Endothelial cell of umbilical vein (primary cell): ENCODE measurements around the gene CREG1. TPM values are rescaled to one million over a fixed set of nuclear protein-coding genes. Genes with fewer than 3 reads are reported as not detected.

ENCODE experiments used
- BruUV-seq: library from RNA; stranded (reverse); fragments of 400-500 nt; replicated peaks from 2 replicates; lab custom pipeline; 2021; lab: Mats Ljungman, UMichigan
- CTCF ChIA-PET: fragments of 300-600, 350-600 bp; sonication (Branson Sonifier 250); formaldehyde crosslinking; loops from one replicate; lab custom pipeline; 2021; ENCODE audit warnings: antibody characterized with exemption, inconsistent platforms; lab: Charles Lee
- POLR2A ChIA-PET: fragments of 300-600, 350-600 bp; sonication (Branson Sonifier 250); formaldehyde crosslinking; loops from one replicate; lab custom pipeline; 2021; ENCODE audit warnings: antibody characterized with exemption, inconsistent platforms; lab: Charles Lee
- DNase-seq: peaks from one replicate; pipeline ENCODE4 v3.0.0-alpha.2; 2011; ENCODE audit warnings: low read depth, low spot score
- FAIRE-seq: peaks from 2 replicates; lab custom pipeline; 2011; peaks lifted over from hg19 to GRCh38; lab: Jason Lieb, UNC
- H2AFZ ChIP-seq: 2 replicates; pipeline ENCODE4 v1.6.0; 2012; ENCODE audit warnings: low read depth, low read length, control low read depth, inconsistent platforms
- H3K27ac ChIP-seq: 2 replicates; pipeline ENCODE4 v1.5.1; 2011; ENCODE audit warnings: low read depth, mild to moderate bottlenecking, control low read depth, low read length, moderate library complexity; ENCODE audit not compliant: insufficient read depth
- H3K27me3 ChIP-seq, 2 experiments: 2 replicates each; pipeline versions ENCODE4 v1.6.0 to v1.6.1; 2011; ENCODE audit warnings: low read length in 2 of 2, mixed read lengths in 1 of 2; ENCODE audit not compliant: control insufficient read depth in 2 of 2, insufficient read depth in 2 of 2
- H3K36me3 ChIP-seq, 2 experiments: 2 replicates in 1 of 2; 3 replicates in 1 of 2; pipeline ENCODE4 v1.5.1; 2011; ENCODE audit warnings: low read length in 2 of 2, mild to moderate bottlenecking in 1 of 2, moderate library complexity in 1 of 2; ENCODE audit not compliant: control insufficient read depth in 2 of 2, insufficient read depth in 2 of 2; ENCODE audit errors: extremely low read depth in 1 of 2
- H3K4me1 ChIP-seq: 3 replicates; pipeline ENCODE4 v1.5.1; 2011; ENCODE audit warnings: mild to moderate bottlenecking, low read length; ENCODE audit not compliant: control insufficient read depth, insufficient read depth; ENCODE audit errors: extremely low read depth
- H3K4me2 ChIP-seq: 2 replicates; pipeline ENCODE4 v1.6.1; 2011; ENCODE audit warnings: low read length, control low read depth, mixed read lengths; ENCODE audit not compliant: insufficient read depth
- H3K4me3 ChIP-seq, 3 experiments: fragments of 200-600 bp in 1 of 3; sonication (generic), shearing (Covaris generic) in 1 of 3; replicated peaks in 1 of 3; 2 replicates each; pipeline ENCODE4 v1.5.1; 2011 to 2016; ENCODE audit warnings: control low read depth in 3 of 3, low read length in 3 of 3, mild to moderate bottlenecking in 2 of 3, inconsistent platforms in 1 of 3, low read depth in 1 of 3, moderate library complexity in 1 of 3; ENCODE audit not compliant: insufficient read depth in 1 of 3
- H3K79me2 ChIP-seq: 2 replicates; pipeline ENCODE4 v1.6.0; 2012; ENCODE audit warnings: low read length, inconsistent platforms; ENCODE audit not compliant: control insufficient read depth, insufficient read depth
- H3K9ac ChIP-seq: replicated peaks from 2 replicates; pipeline ENCODE3; 2011; ENCODE audit warnings: low read length, control low read depth; ENCODE audit not compliant: insufficient read depth; ENCODE audit errors: extremely low read depth
- H3K9me1 ChIP-seq: replicated peaks from 3 replicates; pipeline ENCODE4 v1.6.0; 2011; ENCODE audit warnings: mild to moderate bottlenecking, low read length; ENCODE audit not compliant: control insufficient read depth, insufficient read depth; ENCODE audit errors: extremely low read depth
- H3K9me3 ChIP-seq: replicated peaks from 2 replicates; pipeline ENCODE4 v1.5.1; 2012; ENCODE audit warnings: low read length, inconsistent platforms; ENCODE audit not compliant: control insufficient read depth, insufficient read depth
- H4K20me1 ChIP-seq: replicated peaks from 2 replicates; pipeline ENCODE3; 2011; ENCODE audit warnings: mild to moderate bottlenecking, low read length; ENCODE audit not compliant: control insufficient read depth, insufficient read depth; ENCODE audit errors: extremely low read depth
- EZH2 ChIP-seq: IDR thresholded peaks from 2 replicates; pipeline ENCODE4 v1.6.1; 2012; ENCODE audit warnings: borderline replicate concordance, low read depth, mild to moderate bottlenecking, moderate library complexity, low read length, inconsistent platforms; ENCODE audit not compliant: severe bottlenecking
- FOS ChIP-seq: IDR thresholded peaks from 2 replicates; pipeline ENCODE4 v1.6.1; 2011; ENCODE audit warnings: mild to moderate bottlenecking, low read length, moderate library complexity, borderline replicate concordance; ENCODE audit not compliant: insufficient read depth
- GATA2 ChIP-seq: IDR thresholded peaks from 2 replicates; pipeline ENCODE4 v1.7.0; 2011; ENCODE audit warnings: low read depth, mild to moderate bottlenecking, moderate library complexity, mixed read lengths, low read length; ENCODE audit not compliant: insufficient read length, insufficient read depth
- JUN ChIP-seq: IDR thresholded peaks from 2 replicates; pipeline ENCODE4 v1.6.1; 2011; ENCODE audit warnings: borderline replicate concordance, low read depth; ENCODE audit not compliant: insufficient read length, insufficient read depth
- MYC ChIP-seq: IDR thresholded peaks from one replicate; pipeline ENCODE4 v1.6.1; 2011; ENCODE audit warnings: mild to moderate bottlenecking, low read depth, low read length
- POLR2A ChIP-seq: IDR thresholded peaks from 2 replicates; pipeline ENCODE4 v1.6.1; 2012; ENCODE audit warnings: low read depth, mild to moderate bottlenecking, control low read depth, low read length
- POLR2AphosphoS5 ChIP-seq: IDR thresholded peaks from 2 replicates; pipeline ENCODE4 v1.6.1; 2012; ENCODE audit warnings: low read depth, mild to moderate bottlenecking, control low read depth, low read length, moderate library complexity; ENCODE audit not compliant: insufficient read depth
- dilution Hi-C: fragments of 300-500 bp; cut with MboI; formaldehyde crosslinking; loops from one replicate; pipeline ENCODE4 v1.15.0; 2019; ENCODE audit warnings: low sequenced_read_pairs; ENCODE audit not compliant: extremely low pct_ligation_motif_present
- intact Hi-C: fragments of 100-400 bp; cut with micrococcal nuclease; formaldehyde crosslinking; loops from one replicate; pipeline ENCODE4 v1.10.0; 2022
- polyA plus RNA-seq, 4 experiments: library from polyadenylated mRNA; depleted of rRNA in 3 of 4; stranded (reverse) in 3 of 4; unstranded in 1 of 4; fragments of >200 nt; gene quantifications; 2 replicates each; pipeline versions ENCODE4 v1.2.1 to v1.2.3, GENCODE V29; 2011 to 2012; ENCODE audit warnings: missing spikeins in 1 of 4
- total RNA-seq: library from RNA; stranded (reverse); gene quantifications from 2 replicates; pipeline ENCODE4 v1.2.3, GENCODE V29; 2021
- TF ChIP-seq, protein P1 (sequence below), 2 donors: IDR thresholded peaks; 1 replicate in 1 of 2; 2 replicates in 1 of 2; pipeline ENCODE4 v1.5.1; 2011; ENCODE audit warnings: low read length in 2 of 2, mild to moderate bottlenecking in 2 of 2, moderate library complexity in 2 of 2, control low read depth in 1 of 2, inconsistent platforms in 1 of 2, low read depth in 1 of 2; ENCODE audit not compliant: insufficient read depth in 1 of 2; ENCODE audit errors: extremely low read depth in 1 of 2
- TF ChIP-seq, protein P2 (sequence below): IDR thresholded peaks from 2 replicates; pipeline ENCODE4 v1.6.1; 2011; ENCODE audit not compliant: insufficient read depth, insufficient read length

CREG1 gene
- total and polyA plus RNA-seq, 2 donors (not counting 3 experiments of a cell fraction or from before 2014, with no cell fraction given), result 10.3 to 15.8 TPM

DNA sequence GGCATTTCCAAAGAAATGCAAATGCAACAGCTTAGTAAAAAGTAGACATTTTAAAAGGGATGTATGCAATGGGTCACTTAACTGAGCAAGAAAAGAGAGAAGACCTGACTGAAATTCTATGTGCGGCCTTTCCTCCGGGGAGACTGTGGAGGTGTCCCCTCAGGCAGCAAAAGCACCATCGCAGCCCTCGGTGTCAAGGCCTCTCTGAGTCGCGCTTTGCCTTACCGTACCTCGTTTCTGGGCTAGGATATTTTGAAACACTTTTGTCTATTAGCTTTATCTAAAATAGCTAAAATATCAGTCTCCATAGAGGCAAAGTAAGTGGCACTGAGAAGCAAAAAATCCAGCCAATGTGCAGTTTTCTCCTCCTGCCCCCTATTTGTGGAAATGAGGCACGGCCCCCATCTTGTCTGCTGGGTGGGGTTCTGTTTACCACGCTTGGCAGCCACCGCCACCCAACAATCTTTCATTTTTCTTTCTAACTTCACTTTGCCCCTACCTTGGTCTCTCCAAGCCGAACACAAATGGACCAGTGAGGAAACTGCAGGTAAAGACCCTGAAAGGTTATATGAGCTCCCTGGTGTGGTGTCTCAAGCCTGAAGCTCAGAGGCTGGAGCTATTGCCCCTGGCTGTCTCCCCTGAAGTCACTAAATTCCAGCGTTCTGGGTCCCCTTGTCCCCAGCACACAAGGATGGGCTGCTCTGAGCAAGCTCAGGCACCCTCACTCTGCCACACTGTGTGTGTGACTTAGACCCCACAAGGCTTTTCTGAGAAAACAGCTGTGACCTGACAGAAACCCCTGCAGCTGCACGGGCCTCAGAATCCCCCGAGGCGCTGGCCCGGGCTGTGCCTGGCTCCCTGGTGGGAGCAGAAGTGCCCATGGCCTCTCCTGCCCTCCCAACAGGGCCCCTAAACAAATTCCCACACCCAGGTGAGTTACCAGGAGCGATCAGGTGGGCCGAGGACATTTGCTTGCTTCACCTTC lies 36.9 kb downstream of the CREG1 start:
- Histone ChIP-seq H3K9me1 (no peaks in the 10 kb centered on the region), H3K79me2 (no peaks in the 10 kb centered on the region), H4K20me1 (no peaks in the 10 kb centered on the region), H3K4me2 (no peak overlapping the region), H3K9me3 (no peaks in the 10 kb centered on the region), H3K4me3 (no peak overlapping the region), H3K4me1 (no peaks in the 10 kb centered on the region), H3K36me3 (no peaks in the 10 kb centered on the region), H3K27ac (no peak overlapping the region), H3K9ac (no peak overlapping the region), H3K27me3 (peaks cover 0 to 3% of the 10 kb centered on the region in 2 experiments), H2AFZ (no peak overlapping the region)
- no TSS peak for BruUV-seq
- TF ChIP-seq, protein P1, sequence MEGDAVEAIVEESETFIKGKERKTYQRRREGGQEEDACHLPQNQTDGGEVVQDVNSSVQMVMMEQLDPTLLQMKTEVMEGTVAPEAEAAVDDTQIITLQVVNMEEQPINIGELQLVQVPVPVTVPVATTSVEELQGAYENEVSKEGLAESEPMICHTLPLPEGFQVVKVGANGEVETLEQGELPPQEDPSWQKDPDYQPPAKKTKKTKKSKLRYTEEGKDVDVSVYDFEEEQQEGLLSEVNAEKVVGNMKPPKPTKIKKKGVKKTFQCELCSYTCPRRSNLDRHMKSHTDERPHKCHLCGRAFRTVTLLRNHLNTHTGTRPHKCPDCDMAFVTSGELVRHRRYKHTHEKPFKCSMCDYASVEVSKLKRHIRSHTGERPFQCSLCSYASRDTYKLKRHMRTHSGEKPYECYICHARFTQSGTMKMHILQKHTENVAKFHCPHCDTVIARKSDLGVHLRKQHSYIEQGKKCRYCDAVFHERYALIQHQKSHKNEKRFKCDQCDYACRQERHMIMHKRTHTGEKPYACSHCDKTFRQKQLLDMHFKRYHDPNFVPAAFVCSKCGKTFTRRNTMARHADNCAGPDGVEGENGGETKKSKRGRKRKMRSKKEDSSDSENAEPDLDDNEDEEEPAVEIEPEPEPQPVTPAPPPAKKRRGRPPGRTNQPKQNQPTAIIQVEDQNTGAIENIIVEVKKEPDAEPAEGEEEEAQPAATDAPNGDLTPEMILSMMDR (IDR thresholded peaks at IDR 0.05; ENCODE audit: extremely low read depth in 1 of 2, insufficient read depth in 1 of 2, low read depth in 1 of 2, low read length in 2 of 2), result no peak
- TF ChIP-seq MYC (no peak), POLR2AphosphoS5 (no peak), GATA2 (no peak), EZH2 (no peak), JUN (no peak), FOS (no peak), POLR2A (no peak)
- TF ChIP-seq, protein P2, sequence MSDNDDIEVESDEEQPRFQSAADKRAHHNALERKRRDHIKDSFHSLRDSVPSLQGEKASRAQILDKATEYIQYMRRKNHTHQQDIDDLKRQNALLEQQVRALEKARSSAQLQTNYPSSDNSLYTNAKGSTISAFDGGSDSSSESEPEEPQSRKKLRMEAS, result no peak
- no peak for FAIRE-seq
- DNase-seq, result no peak
- ChIA-PET POLR2A (no interaction called here), CTCF (interaction anchor here (0.7 to 2.1 kb wide), 3 partner anchors 10 to 249 kb away, joined by 4 to 7 read pairs (median 6); no protein-coding TSS in a partner anchor)
- intact Hi-C loops (no loop called here), dilution Hi-C loops (no loop called here)
